Measurements from ENCODE around the gene TMA7.

- TF ChIP-seq, protein P1, sequence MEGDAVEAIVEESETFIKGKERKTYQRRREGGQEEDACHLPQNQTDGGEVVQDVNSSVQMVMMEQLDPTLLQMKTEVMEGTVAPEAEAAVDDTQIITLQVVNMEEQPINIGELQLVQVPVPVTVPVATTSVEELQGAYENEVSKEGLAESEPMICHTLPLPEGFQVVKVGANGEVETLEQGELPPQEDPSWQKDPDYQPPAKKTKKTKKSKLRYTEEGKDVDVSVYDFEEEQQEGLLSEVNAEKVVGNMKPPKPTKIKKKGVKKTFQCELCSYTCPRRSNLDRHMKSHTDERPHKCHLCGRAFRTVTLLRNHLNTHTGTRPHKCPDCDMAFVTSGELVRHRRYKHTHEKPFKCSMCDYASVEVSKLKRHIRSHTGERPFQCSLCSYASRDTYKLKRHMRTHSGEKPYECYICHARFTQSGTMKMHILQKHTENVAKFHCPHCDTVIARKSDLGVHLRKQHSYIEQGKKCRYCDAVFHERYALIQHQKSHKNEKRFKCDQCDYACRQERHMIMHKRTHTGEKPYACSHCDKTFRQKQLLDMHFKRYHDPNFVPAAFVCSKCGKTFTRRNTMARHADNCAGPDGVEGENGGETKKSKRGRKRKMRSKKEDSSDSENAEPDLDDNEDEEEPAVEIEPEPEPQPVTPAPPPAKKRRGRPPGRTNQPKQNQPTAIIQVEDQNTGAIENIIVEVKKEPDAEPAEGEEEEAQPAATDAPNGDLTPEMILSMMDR (IDR thresholded peaks at IDR 0.05; ENCODE audit: insufficient read depth, low read length) = no peak
- no peak for TF ChIP-seq SPI1 (IDR thresholded peaks at IDR 0.05; ENCODE audit: borderline replicate concordance, low read depth)
Observed at GRCh38 chr3:48475188-48475587, 35.1 kb downstream of the TMA7 start.

Measured in HL-60 (cell line).